ENCODE results near the gene RGS6.

The RGS6 gene

DNA sequence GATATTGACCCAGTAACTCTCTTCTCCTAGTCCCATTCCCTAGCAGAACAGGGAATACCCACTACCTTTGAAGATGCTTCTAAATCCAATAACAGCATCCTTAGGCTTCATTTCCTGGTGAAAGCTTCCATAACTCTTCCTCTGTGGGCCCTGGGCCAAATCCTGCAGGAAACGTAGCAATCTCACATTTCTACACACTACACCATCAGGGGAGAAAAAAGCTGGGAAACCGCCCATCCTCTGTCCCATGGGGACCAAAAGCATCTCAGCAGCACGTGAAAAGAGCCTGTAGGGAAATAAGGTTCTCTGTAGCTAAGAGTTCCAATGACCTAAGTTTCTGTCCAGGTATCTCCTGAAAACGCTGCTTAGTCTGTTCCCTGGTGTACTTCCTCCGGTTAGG, 621.4 kb downstream of the RGS6 start:
- DNase-seq (ENCODE audit: low read depth) = no peak

- no peak for DNase-seq (ENCODE audit: low read depth)
These were observed 622.2 kb downstream of the RGS6 start for GRCh38 chr14:72554401-72554800.

- no peak for DNase-seq (ENCODE audit: low read depth)
These were observed 622.9 kb downstream of the RGS6 start for GRCh38 chr14:72554994-72555608.

DNA sequence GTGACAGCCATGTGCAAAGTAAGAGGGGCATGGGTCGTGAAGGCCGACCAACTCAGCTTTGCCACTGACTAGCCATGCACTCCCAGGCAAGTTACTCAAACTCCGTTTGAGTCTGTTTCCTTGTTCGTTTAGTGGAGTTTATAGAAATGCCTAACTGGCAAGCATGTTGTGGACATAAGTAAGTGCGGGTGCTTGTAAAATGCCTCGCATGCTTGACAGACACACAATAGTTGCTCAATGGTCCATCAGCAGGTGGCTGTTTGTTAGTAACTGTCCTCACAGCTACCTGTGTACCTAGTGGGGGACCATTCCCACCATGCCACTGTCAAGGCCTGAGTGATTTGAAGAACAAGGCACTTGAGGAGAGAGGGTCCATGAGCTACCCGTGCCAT, 623.4 kb downstream of the RGS6 start:
- DNase-seq (ENCODE audit: low read depth) = no peak

DNA sequence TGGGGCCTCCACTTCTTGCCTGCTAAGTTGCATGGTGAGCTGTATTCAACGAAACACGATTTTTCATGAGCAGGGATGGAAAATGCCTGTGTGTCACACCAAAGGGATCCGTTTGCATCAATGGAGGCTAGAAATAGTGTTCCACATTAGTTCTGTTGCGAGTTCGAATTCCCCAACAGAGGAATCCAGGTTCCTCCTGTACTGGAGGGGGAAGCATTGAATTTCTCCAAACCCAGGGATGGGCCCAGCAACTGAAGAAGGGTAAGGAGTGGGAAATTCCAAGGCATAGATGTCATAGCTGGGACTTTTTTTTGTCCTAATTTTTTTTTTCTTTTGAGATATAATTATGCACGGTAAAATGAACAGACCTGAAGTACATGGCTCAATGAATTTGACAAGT, 625.4 kb downstream of the RGS6 start:
- no peak for DNase-seq (ENCODE audit: low read depth)

GRCh38 chr14:72558721-72559120, 626.5 kb downstream of the RGS6 start:
- no peak for DNase-seq (ENCODE audit: low read depth)

GRCh38 chr14:72559202-72559601, 627.0 kb downstream of the RGS6 start:
- DNase-seq (ENCODE audit: low read depth) = no peak

- no peak for DNase-seq (ENCODE audit: low read depth)
These were observed 627.5 kb downstream of the RGS6 start for GRCh38 chr14:72559669-72560255.

- no peak for DNase-seq (ENCODE audit: low read depth)
These were observed 628.1 kb downstream of the RGS6 start for GRCh38 chr14:72560331-72560730.

DNA sequence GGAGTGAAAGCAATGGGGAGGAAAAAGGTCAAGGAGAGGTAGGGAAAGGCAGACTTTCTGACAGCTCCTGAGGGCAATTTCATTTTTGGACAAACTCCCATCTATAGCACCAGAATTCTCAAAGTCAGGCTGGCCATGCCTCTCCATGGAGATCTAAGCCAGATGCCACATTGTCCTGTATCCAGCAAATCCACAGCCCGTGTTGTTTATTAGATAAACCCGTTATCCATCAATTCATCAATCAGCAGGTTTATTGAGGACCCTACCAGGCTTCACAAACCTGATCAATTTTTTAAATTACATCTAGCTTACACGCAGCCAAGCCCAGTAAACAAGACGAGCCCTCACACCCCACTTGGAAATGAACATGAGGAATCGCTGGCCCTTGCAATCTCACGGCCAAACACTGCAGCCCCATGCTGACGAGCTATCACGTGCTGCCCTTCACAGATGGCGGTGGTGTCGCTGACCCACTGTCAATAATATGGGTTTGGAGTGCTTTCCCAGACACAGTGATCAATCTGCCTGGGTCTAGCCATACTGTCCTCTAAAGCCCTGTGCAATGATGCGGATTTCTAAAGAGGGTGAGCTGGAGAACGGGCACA, 628.8 kb downstream of the RGS6 start:
- no peak for DNase-seq (ENCODE audit: low read depth)

DNA sequence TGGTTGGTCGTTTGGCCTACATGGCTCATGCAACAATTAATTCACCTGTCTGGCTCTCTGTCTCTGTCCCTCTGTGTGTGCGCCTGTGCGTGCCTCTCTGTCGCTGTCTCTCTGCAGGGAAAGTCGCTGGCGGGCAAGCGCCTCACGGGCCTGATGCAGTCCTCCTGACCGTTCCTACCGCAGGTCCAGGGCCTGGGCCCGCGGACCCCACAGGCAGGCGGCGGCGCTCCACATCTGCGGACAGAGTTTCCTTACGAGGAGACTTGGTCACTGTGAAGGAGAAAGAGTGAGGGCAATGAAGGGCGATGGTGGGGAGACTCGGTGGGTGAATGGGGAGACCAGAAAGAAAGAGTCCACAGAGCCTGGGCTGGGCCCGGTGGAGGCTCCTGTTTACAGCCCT, 630.1 kb downstream of the RGS6 start:
- no peak for DNase-seq (ENCODE audit: low read depth)

- no peak for DNase-seq (ENCODE audit: low read depth)
These were observed 631.4 kb downstream of the RGS6 start for GRCh38 chr14:72563676-72564075.

- no peak for DNase-seq (ENCODE audit: low read depth)
These were observed 632.9 kb downstream of the RGS6 start for GRCh38 chr14:72565149-72565559.

DNA sequence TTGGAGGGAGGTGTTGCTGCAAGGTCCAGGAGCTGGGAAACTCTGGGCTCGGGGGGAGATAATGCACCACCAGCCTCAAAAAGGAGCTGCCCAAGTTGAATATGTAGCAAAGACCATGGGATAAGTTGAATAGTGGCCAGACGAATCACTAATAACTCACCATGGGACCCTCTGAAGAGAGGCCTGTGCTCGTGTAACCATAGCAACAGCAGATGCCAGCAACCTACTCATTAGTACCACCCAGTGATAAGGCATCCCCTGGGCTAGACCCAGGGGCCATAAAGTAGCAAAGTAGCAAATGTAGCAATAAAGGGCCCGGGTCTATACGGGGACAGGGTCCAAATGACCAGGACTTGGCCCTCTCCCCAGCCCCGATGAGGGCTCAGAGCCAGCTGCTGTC, 633.7 kb downstream of the RGS6 start:
- DNase-seq (ENCODE audit: low read depth) = no peak

GRCh38 chr14:72567226-72567625, 635.0 kb downstream of the RGS6 start:
- DNase-seq (ENCODE audit: low read depth) = no peak

- DNase-seq (ENCODE audit: low read depth) = no peak
These were observed 636.2 kb downstream of the RGS6 start for GRCh38 chr14:72568296-72568992.

DNA sequence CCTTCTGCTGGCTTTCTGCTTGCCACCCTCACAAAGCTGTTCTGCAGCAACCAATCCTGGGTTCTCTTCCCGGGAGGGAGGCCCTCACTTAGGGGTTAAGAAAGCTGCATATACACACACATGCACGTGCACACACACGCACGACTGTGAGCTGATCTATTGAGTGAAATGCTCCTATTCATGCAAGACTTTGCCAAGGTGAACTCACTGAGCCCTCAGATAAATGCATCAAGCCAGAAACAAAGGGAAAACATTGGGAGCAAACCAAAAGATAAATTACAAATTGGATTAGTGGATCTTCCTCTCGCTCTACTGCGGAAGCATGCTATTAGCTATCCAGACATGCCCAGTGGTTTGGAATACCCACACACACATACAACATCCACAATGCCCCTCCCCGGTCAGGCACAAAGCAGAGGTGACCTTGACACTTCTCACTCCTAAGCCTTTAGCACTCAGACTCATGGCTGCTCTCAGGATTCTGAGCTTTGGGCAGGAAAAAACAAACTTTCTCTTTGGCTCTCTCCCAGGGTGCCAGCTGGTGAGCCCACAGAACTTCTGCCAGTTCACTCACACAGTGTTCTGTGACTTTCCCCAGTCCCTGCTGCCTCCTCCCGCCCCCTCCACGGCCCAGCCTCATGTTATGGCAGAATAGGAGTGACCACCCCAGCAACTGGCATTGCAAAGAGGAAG, 641.6 kb downstream of the RGS6 start:
- no peak for DNase-seq (ENCODE audit: low read depth)

DNA sequence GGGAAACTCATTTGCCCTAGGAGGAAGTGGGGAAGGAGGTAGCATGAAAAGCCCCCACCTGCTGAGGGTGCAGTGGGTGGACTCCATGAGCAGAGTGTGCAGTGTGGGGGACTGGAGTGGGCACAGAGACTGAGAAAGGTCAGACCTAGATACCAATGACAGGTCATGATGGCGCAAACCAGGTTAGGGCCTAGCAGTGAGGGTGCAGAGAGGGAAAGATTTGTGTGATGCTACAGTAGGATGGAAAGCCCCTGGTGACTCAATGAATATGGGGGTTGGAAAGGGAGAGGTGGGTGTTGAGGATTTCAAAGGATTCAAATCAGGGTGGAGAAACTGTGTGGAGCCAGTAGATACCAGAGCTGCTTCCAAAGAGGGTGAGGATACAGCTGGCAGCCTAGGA, 642.5 kb downstream of the RGS6 start:
- DNase-seq (ENCODE audit: low read depth) = no peak

DNA sequence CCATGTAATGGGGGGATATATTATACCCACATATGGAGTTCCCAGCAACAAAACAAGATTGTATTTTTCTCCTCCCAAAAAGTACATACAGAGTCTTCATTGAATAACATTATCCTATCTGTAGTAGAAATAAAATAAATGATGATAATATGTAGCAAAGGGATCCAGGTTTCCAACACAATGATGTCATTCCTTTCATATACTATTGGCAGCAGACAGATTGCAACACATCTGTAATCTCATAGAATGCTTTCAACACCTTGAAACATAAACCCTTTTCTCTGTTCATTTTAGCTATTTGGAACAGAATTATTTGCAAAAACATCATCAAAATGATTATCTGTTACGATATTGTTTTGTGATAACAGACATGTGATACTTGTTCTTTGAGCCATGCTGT, 644.0 kb downstream of the RGS6 start:
- DNase-seq (ENCODE audit: low read depth) = no peak

GRCh38 chr14:72577521-72577920, 645.3 kb downstream of the RGS6 start:
- DNase-seq (ENCODE audit: low read depth) = no peak

DNA sequence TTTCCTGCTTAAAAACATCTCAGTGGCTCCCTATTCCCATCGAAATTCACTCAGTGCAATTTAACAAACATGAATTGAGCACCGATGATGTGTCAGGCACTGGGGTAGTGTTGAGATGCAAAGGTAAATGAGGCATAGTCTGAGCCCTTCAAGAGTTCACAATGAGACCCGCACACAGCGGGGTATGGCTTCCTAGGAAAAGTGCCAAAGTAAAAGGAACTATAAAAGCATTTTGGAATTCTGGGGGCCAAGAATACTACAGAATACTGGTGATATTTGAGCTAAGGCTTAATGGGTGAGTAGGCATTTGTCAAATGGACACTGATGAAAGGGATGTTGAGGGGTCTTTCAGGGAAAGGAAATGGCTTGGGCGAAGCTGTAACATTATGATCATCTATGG, 646.3 kb downstream of the RGS6 start:
- no peak for DNase-seq (ENCODE audit: low read depth)

- no peak for DNase-seq (ENCODE audit: low read depth)
These were observed 650.4 kb downstream of the RGS6 start for GRCh38 chr14:72582582-72582981.
